ENCODE measurements around the gene GNE. TPM values are rescaled to one million over a fixed set of nuclear protein-coding genes. Genes with fewer than 3 reads are reported as not detected.
A peak's percentile ranks its signal among the peaks of the same experiment; 100 is the strongest.

Gene GNE
- total and polyA plus RNA-seq, 12 donors = 4.8 to 34.3 (median 20.7) TPM

DNA sequence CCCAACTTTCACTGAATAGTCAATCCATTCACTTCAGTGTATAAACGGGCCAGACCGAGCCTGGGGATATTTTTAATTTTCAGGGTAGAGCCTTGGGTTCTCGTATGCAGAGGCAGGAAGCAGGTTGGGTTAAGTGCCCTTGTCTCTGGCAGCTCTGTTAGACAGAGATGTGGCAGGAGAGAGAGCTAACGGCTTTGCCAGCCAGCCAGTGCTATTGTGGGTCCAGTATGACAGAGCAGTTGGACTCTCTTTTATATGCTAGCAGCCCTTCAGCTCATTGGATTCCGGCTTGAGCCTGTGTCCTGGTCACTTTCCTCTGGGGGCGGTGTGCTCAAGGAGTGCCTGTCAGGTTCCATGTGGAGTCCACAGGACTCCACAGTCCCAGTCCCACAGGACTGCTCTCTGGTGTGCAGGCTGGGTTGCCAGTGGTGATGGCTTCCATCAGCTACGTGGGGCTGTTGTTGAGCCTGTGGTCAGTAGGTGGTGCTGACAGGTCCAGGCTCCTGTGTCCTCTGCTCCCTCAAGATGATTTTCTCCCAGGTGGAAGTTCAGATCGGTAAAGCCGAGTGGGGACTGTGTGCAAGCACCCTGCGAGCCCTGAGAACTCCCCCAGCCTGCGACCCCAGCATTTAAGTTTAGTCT is 53.2 kb downstream of the GNE start:
- Histone ChIP-seq H3K27me3 (no peaks in the 10 kb centered on the region), H3K4me1 (replicated peaks in 1 of 2) (peaks cover 15 to 26% of the 10 kb centered on the region in 2 donors), H3K27ac (no peak overlapping the region), H3K9me3 (replicated peaks in 1 of 3) (no peaks in the 10 kb centered on the region), H3K36me3 (replicated peaks in 1 of 2) (peaks cover 0 to 95% of the 10 kb centered on the region in 2 donors), H3K4me3 (no peak overlapping the region)
- peak in 3 of 7 donors; percentile 34 to 68 (median 41) for DNase-seq
- 78 to 83% (median 81%) methylated on average over 10 to 11 of the region's 11 CpGs for WGBS, 4 donors
- TF ChIP-seq, protein P1, sequence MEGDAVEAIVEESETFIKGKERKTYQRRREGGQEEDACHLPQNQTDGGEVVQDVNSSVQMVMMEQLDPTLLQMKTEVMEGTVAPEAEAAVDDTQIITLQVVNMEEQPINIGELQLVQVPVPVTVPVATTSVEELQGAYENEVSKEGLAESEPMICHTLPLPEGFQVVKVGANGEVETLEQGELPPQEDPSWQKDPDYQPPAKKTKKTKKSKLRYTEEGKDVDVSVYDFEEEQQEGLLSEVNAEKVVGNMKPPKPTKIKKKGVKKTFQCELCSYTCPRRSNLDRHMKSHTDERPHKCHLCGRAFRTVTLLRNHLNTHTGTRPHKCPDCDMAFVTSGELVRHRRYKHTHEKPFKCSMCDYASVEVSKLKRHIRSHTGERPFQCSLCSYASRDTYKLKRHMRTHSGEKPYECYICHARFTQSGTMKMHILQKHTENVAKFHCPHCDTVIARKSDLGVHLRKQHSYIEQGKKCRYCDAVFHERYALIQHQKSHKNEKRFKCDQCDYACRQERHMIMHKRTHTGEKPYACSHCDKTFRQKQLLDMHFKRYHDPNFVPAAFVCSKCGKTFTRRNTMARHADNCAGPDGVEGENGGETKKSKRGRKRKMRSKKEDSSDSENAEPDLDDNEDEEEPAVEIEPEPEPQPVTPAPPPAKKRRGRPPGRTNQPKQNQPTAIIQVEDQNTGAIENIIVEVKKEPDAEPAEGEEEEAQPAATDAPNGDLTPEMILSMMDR (IDR thresholded peaks at IDR 0.05) = peak in 2 of 6 experiments; percentile 9 to 18
- TF ChIP-seq POLR2A (IDR thresholded peaks at IDR 0.05) = no peak
- intact Hi-C loops (cut with DNase I) = loop anchor here in 1 of 2 donors (5.0 kb wide), 1 partner anchor 352 kb away; no protein-coding TSS in a partner anchor

DNA sequence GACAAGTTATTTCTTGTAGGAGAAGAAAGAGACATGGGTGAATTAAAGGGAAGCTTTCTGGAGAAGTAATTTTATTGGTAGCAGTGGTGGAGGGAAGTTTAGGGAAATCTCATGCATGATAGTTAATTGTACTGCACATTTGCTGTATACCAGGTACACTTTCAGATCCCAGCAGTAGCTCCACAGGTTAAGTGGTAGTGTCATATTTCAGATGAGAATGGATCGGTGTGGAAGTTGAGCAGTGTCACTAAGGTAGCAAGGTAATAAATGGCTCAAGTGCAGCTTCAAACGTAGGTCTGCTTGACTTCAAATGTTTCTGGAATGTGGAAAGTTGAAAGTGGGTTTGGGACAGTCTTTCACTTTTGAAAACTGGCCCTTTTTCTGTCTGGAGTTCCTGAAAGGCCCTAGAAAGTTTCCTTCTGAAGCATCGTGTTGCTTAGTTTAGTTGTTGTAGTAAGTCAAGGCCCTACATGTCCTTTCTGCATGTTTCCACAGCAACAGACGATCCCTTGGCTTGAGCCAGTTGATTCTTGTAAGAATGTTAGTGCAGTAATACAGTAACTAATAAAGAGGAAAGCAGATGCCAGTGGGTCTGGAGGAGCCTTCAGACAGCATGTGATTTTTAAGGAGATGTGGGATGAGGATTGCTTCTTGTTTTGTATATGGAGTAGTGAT is 63.8 kb downstream of the GNE start:
- H3K36me3 ChIP-seq (replicated peaks in 1 of 2) = peaks cover 0 to 24% of the 10 kb centered on the region in 2 donors
- H3K27ac ChIP-seq = peak overlapping the region in 1 of 5 donors; percentile 6
- 18 to 37% (median 28%) methylated on average over 4 of the region's 4 CpGs for WGBS, 4 donors
- no peak overlapping the region for H3K4me3 ChIP-seq
- H3K9me3 ChIP-seq (replicated peaks in 1 of 3) = no peaks in the 10 kb centered on the region
- intact Hi-C loops (cut with DNase I) = loop anchor here in 1 of 2 donors (5.0 kb wide), 1 partner anchor 133 kb away; no protein-coding TSS in a partner anchor
- H3K27me3 ChIP-seq = no peaks in the 10 kb centered on the region
- DNase-seq = no peak
- H3K4me1 ChIP-seq (replicated peaks in 1 of 2) = peaks cover 37 to 44% of the 10 kb centered on the region in 2 donors
- TF ChIP-seq, protein P1 (IDR thresholded peaks at IDR 0.05) = no peak
- no peak for TF ChIP-seq POLR2A (IDR thresholded peaks at IDR 0.05)

DNA sequence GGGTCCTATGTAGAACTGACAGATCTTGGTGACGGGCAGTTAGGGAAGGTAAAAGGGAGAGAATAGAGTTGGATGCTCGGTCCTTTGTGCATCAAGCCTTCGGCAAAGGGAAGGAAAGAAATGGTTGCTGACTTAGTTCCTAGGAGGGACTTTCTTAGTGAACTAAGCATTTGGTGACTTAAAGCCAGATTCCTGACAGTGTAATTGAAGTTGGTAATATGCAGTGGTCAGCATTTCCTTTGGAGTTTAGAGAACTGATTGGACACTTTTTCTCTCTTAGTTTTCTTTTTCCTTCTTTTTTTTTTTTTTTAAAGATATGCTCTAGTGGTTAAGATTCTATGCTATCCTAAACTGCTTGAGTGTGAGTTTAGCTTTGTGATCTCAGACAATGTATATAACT is 65.2 kb downstream of the GNE start:
- no peak overlapping the region for H3K27ac ChIP-seq
- 51 to 64% (median 58%) methylated on average over 3 of the region's 3 CpGs for WGBS, 4 donors
- intact Hi-C loops (cut with DNase I) = loop anchor here in 1 of 2 donors (5.0 kb wide), 1 partner anchor 134 kb away; no protein-coding TSS in a partner anchor
- H3K36me3 ChIP-seq (replicated peaks in 1 of 2) = peaks cover 0 to 12% of the 10 kb centered on the region in 2 donors
- H3K4me1 ChIP-seq (replicated peaks in 1 of 2) = peaks cover 37 to 45% of the 10 kb centered on the region in 2 donors
- no peaks in the 10 kb centered on the region for H3K27me3 ChIP-seq
- DNase-seq = no peak
- TF ChIP-seq POLR2A (IDR thresholded peaks at IDR 0.05) = no peak
- TF ChIP-seq, protein P1 (IDR thresholded peaks at IDR 0.05) = no peak
- peak overlapping the region in 1 of 4 donors; percentile 76 for H3K4me3 ChIP-seq
- no peaks in the 10 kb centered on the region for H3K9me3 ChIP-seq (replicated peaks in 1 of 3)

DNA sequence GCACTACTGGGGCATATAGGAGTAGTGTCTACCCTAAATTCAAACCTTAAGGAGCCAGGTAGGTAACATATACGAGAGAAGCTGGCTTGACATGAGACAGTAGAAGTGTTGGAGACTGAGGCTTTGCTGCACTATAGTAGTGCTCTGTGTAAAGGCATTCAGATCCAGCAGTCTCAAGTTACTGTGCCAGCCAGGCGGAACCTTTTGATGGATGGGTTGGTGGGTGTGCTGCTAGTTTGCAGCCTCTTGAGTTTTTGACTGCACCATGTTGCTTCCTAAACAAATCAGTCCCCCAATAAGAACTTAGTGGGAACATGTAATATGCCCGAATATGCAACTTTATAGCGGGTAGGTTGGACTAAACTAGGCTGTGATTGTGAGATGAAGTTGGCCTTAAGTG is 66.1 kb downstream of the GNE start:
- Histone ChIP-seq H3K4me3 (peak overlapping the region in 3 of 4 donors; percentile 76 to 91 (median 80)), H3K36me3 (replicated peaks in 1 of 2) (peaks cover 0 to 6% of the 10 kb centered on the region in 2 donors), H3K27ac (no peak overlapping the region), H3K4me1 (replicated peaks in 1 of 2) (peaks cover 37 to 45% of the 10 kb centered on the region in 2 donors), H3K9me3 (replicated peaks in 1 of 3) (no peaks in the 10 kb centered on the region), H3K27me3 (no peaks in the 10 kb centered on the region)
- WGBS, 4 donors = 63 to 71% (median 66%) methylated on average over 4 of the region's 4 CpGs
- intact Hi-C loops (cut with DNase I) = loop anchor here in 1 of 2 donors (5.0 kb wide), 1 partner anchor 135 kb away; no protein-coding TSS in a partner anchor
- DNase-seq = no peak
- no peak for TF ChIP-seq POLR2A (IDR thresholded peaks at IDR 0.05)
- TF ChIP-seq, protein P1 (IDR thresholded peaks at IDR 0.05) = no peak
